Endothelial cell of umbilical vein (primary cell): Measurements from ENCODE around the gene MYOF. TPM values are rescaled to one million over a fixed set of nuclear protein-coding genes. Genes with fewer than 3 reads are reported as not detected.
"Not testable (repeated sequence)": the region's sequence is repeated elsewhere in the genome, so short reads cannot be mapped to it uniquely, and the experiment has no call there.

Experiments
- BruUV-seq: library from RNA; stranded (reverse); fragments of 400-500 nt; replicated peaks from 2 replicates; lab custom pipeline; 2021; lab: Mats Ljungman, UMichigan
- CTCF ChIA-PET: fragments of 300-600, 350-600 bp; sonication (Branson Sonifier 250); formaldehyde crosslinking; loops from one replicate; lab custom pipeline; 2021; ENCODE audit warnings: antibody characterized with exemption, inconsistent platforms; lab: Charles Lee
- POLR2A ChIA-PET: fragments of 300-600, 350-600 bp; sonication (Branson Sonifier 250); formaldehyde crosslinking; loops from one replicate; lab custom pipeline; 2021; ENCODE audit warnings: antibody characterized with exemption, inconsistent platforms; lab: Charles Lee
- DNase-seq: peaks from one replicate; pipeline ENCODE4 v3.0.0-alpha.2; 2011; ENCODE audit warnings: low read depth, low spot score
- FAIRE-seq: peaks from 2 replicates; lab custom pipeline; 2011; peaks lifted over from hg19 to GRCh38; lab: Jason Lieb, UNC
- H2AFZ ChIP-seq: 2 replicates; pipeline ENCODE4 v1.6.0; 2012; ENCODE audit warnings: low read depth, low read length, control low read depth, inconsistent platforms
- H3K27ac ChIP-seq: 2 replicates; pipeline ENCODE4 v1.5.1; 2011; ENCODE audit warnings: low read depth, mild to moderate bottlenecking, control low read depth, low read length, moderate library complexity; ENCODE audit not compliant: insufficient read depth
- H3K27me3 ChIP-seq, 2 experiments: 2 replicates each; pipeline versions ENCODE4 v1.6.0 to v1.6.1; 2011; ENCODE audit warnings: low read length in 2 of 2, mixed read lengths in 1 of 2; ENCODE audit not compliant: control insufficient read depth in 2 of 2, insufficient read depth in 2 of 2
- H3K36me3 ChIP-seq, 2 experiments: 2 replicates in 1 of 2; 3 replicates in 1 of 2; pipeline ENCODE4 v1.5.1; 2011; ENCODE audit warnings: low read length in 2 of 2, mild to moderate bottlenecking in 1 of 2, moderate library complexity in 1 of 2; ENCODE audit not compliant: control insufficient read depth in 2 of 2, insufficient read depth in 2 of 2; ENCODE audit errors: extremely low read depth in 1 of 2
- H3K4me1 ChIP-seq: 3 replicates; pipeline ENCODE4 v1.5.1; 2011; ENCODE audit warnings: mild to moderate bottlenecking, low read length; ENCODE audit not compliant: control insufficient read depth, insufficient read depth; ENCODE audit errors: extremely low read depth
- H3K4me2 ChIP-seq: 2 replicates; pipeline ENCODE4 v1.6.1; 2011; ENCODE audit warnings: low read length, control low read depth, mixed read lengths; ENCODE audit not compliant: insufficient read depth
- H3K4me3 ChIP-seq, 3 experiments: fragments of 200-600 bp in 1 of 3; sonication (generic), shearing (Covaris generic) in 1 of 3; replicated peaks in 1 of 3; 2 replicates each; pipeline ENCODE4 v1.5.1; 2011 to 2016; ENCODE audit warnings: control low read depth in 3 of 3, low read length in 3 of 3, mild to moderate bottlenecking in 2 of 3, inconsistent platforms in 1 of 3, low read depth in 1 of 3, moderate library complexity in 1 of 3; ENCODE audit not compliant: insufficient read depth in 1 of 3
- H3K79me2 ChIP-seq: 2 replicates; pipeline ENCODE4 v1.6.0; 2012; ENCODE audit warnings: low read length, inconsistent platforms; ENCODE audit not compliant: control insufficient read depth, insufficient read depth
- H3K9ac ChIP-seq: replicated peaks from 2 replicates; pipeline ENCODE3; 2011; ENCODE audit warnings: low read length, control low read depth; ENCODE audit not compliant: insufficient read depth; ENCODE audit errors: extremely low read depth
- H3K9me1 ChIP-seq: replicated peaks from 3 replicates; pipeline ENCODE4 v1.6.0; 2011; ENCODE audit warnings: mild to moderate bottlenecking, low read length; ENCODE audit not compliant: control insufficient read depth, insufficient read depth; ENCODE audit errors: extremely low read depth
- H3K9me3 ChIP-seq: replicated peaks from 2 replicates; pipeline ENCODE4 v1.5.1; 2012; ENCODE audit warnings: low read length, inconsistent platforms; ENCODE audit not compliant: control insufficient read depth, insufficient read depth
- H4K20me1 ChIP-seq: replicated peaks from 2 replicates; pipeline ENCODE3; 2011; ENCODE audit warnings: mild to moderate bottlenecking, low read length; ENCODE audit not compliant: control insufficient read depth, insufficient read depth; ENCODE audit errors: extremely low read depth
- CTCF ChIP-seq, 2 donors: IDR thresholded peaks; 1 replicate in 1 of 2; 2 replicates in 1 of 2; pipeline ENCODE4 v1.5.1; 2011; ENCODE audit warnings: low read length in 2 of 2, mild to moderate bottlenecking in 2 of 2, moderate library complexity in 2 of 2, control low read depth in 1 of 2, inconsistent platforms in 1 of 2, low read depth in 1 of 2; ENCODE audit not compliant: insufficient read depth in 1 of 2; ENCODE audit errors: extremely low read depth in 1 of 2
- EZH2 ChIP-seq: IDR thresholded peaks from 2 replicates; pipeline ENCODE4 v1.6.1; 2012; ENCODE audit warnings: borderline replicate concordance, low read depth, mild to moderate bottlenecking, moderate library complexity, low read length, inconsistent platforms; ENCODE audit not compliant: severe bottlenecking
- FOS ChIP-seq: IDR thresholded peaks from 2 replicates; pipeline ENCODE4 v1.6.1; 2011; ENCODE audit warnings: mild to moderate bottlenecking, low read length, moderate library complexity, borderline replicate concordance; ENCODE audit not compliant: insufficient read depth
- GATA2 ChIP-seq: IDR thresholded peaks from 2 replicates; pipeline ENCODE4 v1.7.0; 2011; ENCODE audit warnings: low read depth, mild to moderate bottlenecking, moderate library complexity, mixed read lengths, low read length; ENCODE audit not compliant: insufficient read length, insufficient read depth
- JUN ChIP-seq: IDR thresholded peaks from 2 replicates; pipeline ENCODE4 v1.6.1; 2011; ENCODE audit warnings: borderline replicate concordance, low read depth; ENCODE audit not compliant: insufficient read length, insufficient read depth
- MAX ChIP-seq: IDR thresholded peaks from 2 replicates; pipeline ENCODE4 v1.6.1; 2011; ENCODE audit not compliant: insufficient read depth, insufficient read length
- MYC ChIP-seq: IDR thresholded peaks from one replicate; pipeline ENCODE4 v1.6.1; 2011; ENCODE audit warnings: mild to moderate bottlenecking, low read depth, low read length
- POLR2A ChIP-seq: IDR thresholded peaks from 2 replicates; pipeline ENCODE4 v1.6.1; 2012; ENCODE audit warnings: low read depth, mild to moderate bottlenecking, control low read depth, low read length
- POLR2AphosphoS5 ChIP-seq: IDR thresholded peaks from 2 replicates; pipeline ENCODE4 v1.6.1; 2012; ENCODE audit warnings: low read depth, mild to moderate bottlenecking, control low read depth, low read length, moderate library complexity; ENCODE audit not compliant: insufficient read depth
- dilution Hi-C: fragments of 300-500 bp; cut with MboI; formaldehyde crosslinking; loops from one replicate; pipeline ENCODE4 v1.15.0; 2019; ENCODE audit warnings: low sequenced_read_pairs; ENCODE audit not compliant: extremely low pct_ligation_motif_present
- intact Hi-C: fragments of 100-400 bp; cut with micrococcal nuclease; formaldehyde crosslinking; loops from one replicate; pipeline ENCODE4 v1.10.0; 2022
- polyA plus RNA-seq, 4 experiments: library from polyadenylated mRNA; depleted of rRNA in 3 of 4; stranded (reverse) in 3 of 4; unstranded in 1 of 4; fragments of >200 nt; gene quantifications; 2 replicates each; pipeline versions ENCODE4 v1.2.1 to v1.2.3, GENCODE V29; 2011 to 2012; ENCODE audit warnings: missing spikeins in 1 of 4
- total RNA-seq: library from RNA; stranded (reverse); gene quantifications from 2 replicates; pipeline ENCODE4 v1.2.3, GENCODE V29; 2021

The MYOF gene
- total and polyA plus RNA-seq, 2 donors (not counting 3 experiments of a cell fraction or from before 2014, with no cell fraction given): 98.4 to 379 TPM

- Histone ChIP-seq H2AFZ (no peak overlapping the region), H3K9ac (no peak overlapping the region), H3K36me3 (peaks cover 58 to 62% of the 10 kb centered on the region in 2 experiments), H3K79me2 (no peaks in the 10 kb centered on the region), H3K4me2 (no peak overlapping the region), H3K4me1 (no peaks in the 10 kb centered on the region), H3K9me3 (no peaks in the 10 kb centered on the region), H3K9me1 (no peaks in the 10 kb centered on the region), H3K27ac (no peak overlapping the region), H3K27me3 (no peaks in the 10 kb centered on the region), H3K4me3 (no peak overlapping the region), H4K20me1 (no peaks in the 10 kb centered on the region)
- ChIA-PET POLR2A (no interaction called here), CTCF (interaction anchor here (1.7 kb wide), 1 partner anchor 61 kb away, joined by 4 read pairs; no protein-coding TSS in a partner anchor)
- dilution Hi-C loops: no loop called here
- BruUV-seq: no TSS peak
- TF ChIP-seq JUN (no peak), FOS (no peak), EZH2 (no peak), POLR2AphosphoS5 (no peak), GATA2 (no peak), MAX (no peak), MYC (no peak), CTCF (IDR thresholded peaks at IDR 0.05; ENCODE audit: extremely low read depth in 1 of 2, insufficient read depth in 1 of 2, low read depth in 1 of 2, low read length in 2 of 2) (no peak), POLR2A (no peak)
- intact Hi-C loops: no loop called here
- DNase-seq: no peak
- no peak for FAIRE-seq
Observed at GRCh38 chr10:93315246-93315645, 166.9 kb downstream of the MYOF start.

GRCh38 chr10:93314656-93315055 is 167.5 kb downstream of the MYOF start:
- H3K9me1 ChIP-seq, H4K20me1 ChIP-seq, dilution Hi-C loops, H3K27ac ChIP-seq, H3K9me3 ChIP-seq, CTCF ChIA-PET, H3K4me1 ChIP-seq, H3K79me2 ChIP-seq, H3K9ac ChIP-seq, H3K27me3 ChIP-seq, H3K4me2 ChIP-seq, BruUV-seq, H3K4me3 ChIP-seq, DNase-seq, POLR2A ChIA-PET, H2AFZ ChIP-seq: not testable (repeated sequence)
- peak; percentile 12 for FAIRE-seq
- H3K36me3 ChIP-seq: peaks cover 59 to 64% of the 10 kb centered on the region in 2 experiments
- intact Hi-C loops: loop anchor here (5.0 kb wide), 1 partner anchor 188 kb away; no protein-coding TSS in a partner anchor
